Amniotic stem cell (primary cell): ENCODE results near the gene ACKR3.

Source experiments
- DNase-seq: peaks from one replicate; lab custom pipeline; 2025; lab: John Stamatoyannopoulos, UW

The ACKR3 gene

GRCh38 chr2:236568922-236569572, 578 bp upstream of the ACKR3 start:
- DNase-seq: no peak

GRCh38 chr2:236570081-236570868, 650 bp downstream of the ACKR3 start:
- no peak for DNase-seq

DNA sequence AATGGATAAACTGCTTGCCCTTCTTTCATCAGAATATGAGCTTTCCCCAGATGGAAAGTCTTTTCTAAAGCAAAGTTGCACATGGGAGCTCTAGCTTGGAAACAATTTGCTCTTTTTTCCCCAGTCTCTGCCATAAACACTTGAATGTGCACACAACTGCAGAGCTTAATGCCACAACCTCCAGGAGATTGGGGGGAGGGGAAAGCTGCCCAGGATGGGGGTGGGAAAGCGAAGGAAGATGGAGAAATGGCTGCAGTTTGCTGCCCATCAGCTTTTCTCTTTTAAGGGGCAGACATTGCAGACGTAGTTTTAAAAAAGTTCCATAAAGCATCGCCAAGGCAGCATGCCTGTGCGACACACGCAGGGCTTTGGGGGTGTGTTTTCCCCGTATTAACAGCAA, 1.5 kb downstream of the ACKR3 start:
- DNase-seq: no peak

- no peak for DNase-seq
Observed at GRCh38 chr2:236572482-236572881, 2.9 kb downstream of the ACKR3 start.

GRCh38 chr2:236573066-236573929, 3.7 kb downstream of the ACKR3 start:
- no peak for DNase-seq

DNA sequence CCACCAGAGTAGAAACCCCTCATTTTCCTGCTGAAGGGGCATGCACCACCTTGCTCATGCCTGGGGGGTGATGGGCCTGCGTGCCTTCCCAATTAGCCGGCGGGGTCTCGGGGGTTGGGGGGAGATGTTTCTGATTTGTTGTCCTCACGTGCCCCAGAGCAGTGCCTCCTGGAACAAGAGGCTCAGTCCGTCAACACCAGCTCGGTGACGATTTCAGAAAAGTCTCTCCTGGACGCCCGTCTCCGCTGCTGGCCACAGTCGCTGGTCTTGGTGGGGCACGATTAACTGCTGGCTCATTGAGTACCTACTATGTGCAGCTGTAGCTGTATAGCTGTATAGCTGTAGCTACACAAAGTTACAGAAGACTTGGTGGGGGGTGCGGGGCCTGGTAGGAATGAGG, 4.4 kb downstream of the ACKR3 start:
- no peak for DNase-seq

- no peak for DNase-seq
Observed at GRCh38 chr2:236574424-236575145, 5.0 kb downstream of the ACKR3 start.

DNA sequence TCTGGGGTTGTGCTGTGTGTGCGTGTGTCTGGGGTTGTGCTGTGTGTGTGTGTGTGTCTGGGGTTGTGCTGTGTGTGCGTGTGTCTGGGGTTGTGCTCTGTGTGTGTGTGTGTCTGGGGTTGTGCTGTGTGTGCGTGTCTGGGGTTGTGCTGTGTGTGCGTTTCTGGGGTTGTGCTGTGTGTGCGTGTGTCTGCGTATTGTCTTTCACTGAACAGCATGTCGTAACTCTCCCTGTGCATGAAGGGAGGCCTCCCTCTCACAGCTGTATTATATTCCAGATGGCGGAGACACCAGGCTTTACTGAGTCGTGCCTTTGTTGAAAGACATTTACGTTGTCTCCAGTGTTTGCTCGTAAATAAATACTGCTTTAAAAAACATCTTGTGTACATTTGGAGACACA, 5.9 kb downstream of the ACKR3 start:
- no peak for DNase-seq

DNA sequence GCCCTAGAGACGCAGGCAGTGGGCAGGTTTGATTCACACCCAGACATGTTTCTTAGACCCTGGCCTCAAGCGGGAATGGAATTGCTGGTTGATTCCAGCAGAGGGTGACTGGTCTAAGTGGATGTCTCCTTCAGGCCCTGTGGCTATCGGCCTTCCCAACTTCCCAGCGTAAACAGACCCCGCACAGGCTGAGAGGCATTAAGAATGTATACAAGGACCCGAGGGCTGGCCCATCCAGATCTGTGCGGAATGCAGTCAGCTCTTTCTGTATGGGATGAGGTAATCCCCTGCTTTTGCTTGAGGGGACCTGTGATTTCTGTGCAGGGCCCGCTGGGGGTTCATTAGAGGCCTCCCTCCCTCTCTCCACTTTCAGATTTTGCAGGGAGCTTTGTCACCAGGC, 6.5 kb downstream of the ACKR3 start:
- no peak for DNase-seq

DNA sequence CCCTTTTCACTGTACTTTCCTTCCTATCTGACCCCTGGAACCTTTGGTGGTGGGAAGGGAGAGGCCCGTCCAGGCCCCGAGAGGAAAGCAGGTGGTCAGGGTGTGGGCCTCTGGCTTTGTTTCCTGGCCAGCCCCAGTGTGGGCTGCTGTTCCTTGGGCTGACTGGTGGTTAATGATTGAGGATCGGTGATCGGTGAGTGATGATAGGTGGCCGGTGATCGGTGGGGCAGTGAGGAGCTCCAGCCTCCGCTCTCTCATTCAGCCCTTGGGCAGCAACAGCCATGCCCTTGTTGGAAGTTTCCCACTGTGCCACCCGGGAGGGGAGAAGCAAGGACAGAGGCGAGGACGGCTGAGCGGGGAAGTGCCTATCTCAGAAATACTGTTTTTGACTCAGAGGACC, 7.3 kb downstream of the ACKR3 start:
- DNase-seq: no peak

GRCh38 chr2:236577481-236578410, 8.1 kb downstream of the ACKR3 start:
- DNase-seq: no peak

DNA sequence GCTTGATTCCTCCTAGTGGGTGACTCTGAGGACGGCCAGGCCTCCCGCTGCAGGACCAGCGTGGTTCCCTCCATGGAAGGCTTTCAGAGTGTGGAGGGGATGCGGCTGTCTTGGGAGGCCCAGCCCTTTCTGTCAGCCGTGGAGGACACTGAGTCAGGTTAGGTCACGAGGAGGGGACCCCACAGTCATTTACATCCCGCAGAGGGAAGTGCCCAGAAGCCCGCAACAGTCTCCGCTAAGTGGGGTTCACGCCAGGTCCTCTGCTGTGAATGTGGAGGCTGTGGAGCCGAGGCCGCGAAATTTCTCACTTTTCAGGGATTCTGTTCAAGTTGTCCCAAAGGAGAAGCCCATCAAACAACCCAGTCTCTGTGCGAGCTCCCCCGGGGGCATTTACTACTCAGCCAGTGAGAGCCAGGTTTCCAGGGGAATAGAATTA, 8.8 kb downstream of the ACKR3 start:
- no peak for DNase-seq

DNA sequence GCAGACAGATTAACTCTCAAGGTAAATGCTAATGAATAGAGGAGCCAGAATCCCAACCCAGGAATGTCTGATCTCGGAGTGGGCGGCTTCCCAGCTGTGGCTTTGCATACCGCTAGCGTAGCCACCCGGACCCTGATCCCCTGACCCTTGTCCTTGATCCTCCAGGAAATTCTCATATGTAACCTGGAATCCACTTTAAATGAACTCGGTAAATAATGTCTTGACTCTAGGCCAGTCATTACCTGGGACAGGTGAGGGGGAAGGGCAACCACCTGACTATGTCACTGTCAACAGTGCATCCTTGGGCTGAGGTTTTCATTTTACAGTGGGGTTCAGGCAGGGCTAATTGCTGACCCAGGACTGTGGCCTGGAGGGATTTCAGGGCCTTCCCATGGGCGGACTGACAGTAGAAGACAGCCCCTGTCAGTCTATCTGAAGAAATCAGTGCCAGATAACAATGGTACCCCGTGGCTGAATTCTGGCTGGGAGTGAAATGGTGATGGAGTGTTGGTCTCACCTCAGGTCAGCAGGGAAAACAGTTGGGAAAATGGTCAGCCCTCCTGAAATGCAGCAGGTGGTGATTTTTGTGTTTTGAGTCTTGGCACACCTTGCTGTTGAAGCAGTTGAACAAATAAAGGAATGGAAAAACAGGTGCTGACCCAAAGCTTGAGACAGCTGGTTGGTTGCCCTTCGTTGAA, 9.6 kb downstream of the ACKR3 start:
- DNase-seq: no peak

DNA sequence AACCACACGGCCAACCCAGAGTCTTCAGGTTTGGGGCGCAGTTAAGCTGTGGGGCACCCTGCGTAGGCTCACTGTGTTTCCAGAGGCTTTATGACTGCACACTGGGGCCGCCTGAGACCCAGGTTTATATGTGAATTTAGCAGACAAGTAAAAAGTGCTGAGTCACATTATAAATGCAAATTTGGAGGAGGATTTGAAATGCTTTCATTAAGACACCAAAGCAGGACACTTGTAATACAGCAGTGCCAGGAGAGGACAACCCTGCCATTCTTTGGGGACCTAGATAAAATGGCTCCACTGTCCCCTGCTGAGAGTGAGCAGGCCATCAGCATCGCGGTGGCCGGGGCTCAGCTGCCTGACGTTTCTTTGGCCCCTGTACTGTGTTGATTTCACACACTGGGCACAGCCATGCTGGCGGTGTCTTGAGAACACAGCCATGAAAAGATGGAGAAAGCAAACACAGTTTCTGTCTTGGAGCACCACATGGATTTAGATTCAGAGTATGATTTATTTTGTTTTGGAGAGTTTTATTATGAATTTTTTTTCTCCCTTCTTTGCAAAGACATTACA, 10.2 kb downstream of the ACKR3 start:
- DNase-seq: no peak

DNA sequence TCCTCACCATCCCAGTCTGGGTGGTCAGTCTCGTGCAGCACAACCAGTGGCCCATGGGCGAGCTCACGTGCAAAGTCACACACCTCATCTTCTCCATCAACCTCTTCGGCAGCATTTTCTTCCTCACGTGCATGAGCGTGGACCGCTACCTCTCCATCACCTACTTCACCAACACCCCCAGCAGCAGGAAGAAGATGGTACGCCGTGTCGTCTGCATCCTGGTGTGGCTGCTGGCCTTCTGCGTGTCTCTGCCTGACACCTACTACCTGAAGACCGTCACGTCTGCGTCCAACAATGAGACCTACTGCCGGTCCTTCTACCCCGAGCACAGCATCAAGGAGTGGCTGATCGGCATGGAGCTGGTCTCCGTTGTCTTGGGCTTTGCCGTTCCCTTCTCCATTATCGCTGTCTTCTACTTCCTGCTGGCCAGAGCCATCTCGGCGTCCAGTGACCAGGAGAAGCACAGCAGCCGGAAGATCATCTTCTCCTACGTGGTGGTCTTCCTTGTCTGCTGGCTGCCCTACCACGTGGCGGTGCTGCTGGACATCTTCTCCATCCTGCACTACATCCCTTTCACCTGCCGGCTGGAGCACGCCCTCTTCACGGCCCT, 11.2 kb downstream of the ACKR3 start:
- no peak for DNase-seq

DNA sequence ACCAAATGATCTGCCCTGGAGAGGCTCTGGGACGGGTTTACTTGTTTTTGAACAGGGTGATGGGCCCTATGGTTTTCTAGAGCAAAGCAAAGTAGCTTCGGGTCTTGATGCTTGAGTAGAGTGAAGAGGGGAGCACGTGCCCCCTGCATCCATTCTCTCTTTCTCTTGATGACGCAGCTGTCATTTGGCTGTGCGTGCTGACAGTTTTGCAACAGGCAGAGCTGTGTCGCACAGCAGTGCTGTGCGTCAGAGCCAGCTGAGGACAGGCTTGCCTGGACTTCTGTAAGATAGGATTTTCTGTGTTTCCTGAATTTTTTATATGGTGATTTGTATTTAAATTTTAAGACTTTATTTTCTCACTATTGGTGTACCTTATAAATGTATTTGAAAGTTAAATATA, 11.9 kb downstream of the ACKR3 start:
- no peak for DNase-seq

GRCh38 chr2:236582968-236583367, 13.3 kb downstream of the ACKR3 start:
- no peak for DNase-seq

- no peak for DNase-seq
Observed at GRCh38 chr2:236583621-236584203, 14.1 kb downstream of the ACKR3 start.
